ENCODE data around the gene CCDC122. TPM values are rescaled to one million over a fixed set of nuclear protein-coding genes. Genes with fewer than 3 reads are reported as not detected.

CCDC122 gene
- total and polyA plus RNA-seq, 2 of the 8 experiments (the other 6 are each of a cell fraction or from before 2014, with no cell fraction given), result 2.9 to 5.8 TPM

DNA sequence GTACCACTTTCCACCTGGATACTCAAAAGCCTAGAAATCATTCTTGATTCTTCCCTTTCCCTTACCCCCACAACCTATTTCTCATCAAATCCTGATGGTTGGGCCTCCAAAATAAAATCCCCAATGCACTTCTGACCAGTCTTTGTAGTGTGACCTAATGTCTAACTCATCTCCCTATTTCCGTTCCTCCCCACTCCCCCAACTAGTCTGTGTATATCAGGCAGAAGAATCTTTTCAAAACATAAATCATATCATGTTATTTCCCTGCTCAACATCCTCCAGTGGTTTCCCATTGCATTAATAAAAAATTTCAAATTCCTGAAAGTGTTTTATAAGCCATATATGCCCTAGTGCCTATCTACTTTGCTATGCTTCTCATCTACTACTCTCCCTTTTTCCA, 17.7 kb downstream of the CCDC122 start (continued):
- TF ChIP-seq CTBP2 (IDR thresholded peaks at IDR 0.05; ENCODE audit: borderline replicate concordance, insufficient read depth, insufficient read length, low read length) (no peak), SIX5 (IDR thresholded peaks at IDR 0.05; ENCODE audit: low read depth, low read length) (no peak), SP1 (IDR thresholded peaks at IDR 0.05; ENCODE audit: low read depth, low read length) (no peak), POLR2A (IDR thresholded peaks at IDR 0.05; ENCODE audit: control extremely low read depth in 1 of 2, low read depth in 2 of 2, low read length in 2 of 2) (no peak), YY1 (IDR thresholded peaks at IDR 0.05; ENCODE audit: low read depth, low read length) (no peak)
